Thyroid gland (tissue), 4 donors: ENCODE results near the gene MYO5C.

Source experiments
- CTCF ChIP-seq, 6 experiments: fragments of 200-600 bp in 3 of 6; fragments of 450-650 bp in 3 of 6; sonication (generic) in 3 of 6; IDR thresholded peaks; one replicate each; pipeline ENCODE4 v1.5.1; 2016 to 2019; ENCODE audit warnings: antibody characterized with exemption in 6 of 6, mild to moderate bottlenecking in 2 of 6, inconsistent platforms in 1 of 6, moderate library complexity in 1 of 6
- POLR2A ChIP-seq, 2 donors: fragments of 450-650 bp; IDR thresholded peaks; one replicate each; pipeline ENCODE4 v1.6.1; 2017; ENCODE audit warnings: antibody characterized with exemption in 2 of 2, mild to moderate bottlenecking in 2 of 2, moderate library complexity in 1 of 2

GRCh38 chr15:52213206-52213605, 82.4 kb downstream of the MYO5C start:
- TF ChIP-seq CTCF (IDR thresholded peaks at IDR 0.05) (no peak), POLR2A (IDR thresholded peaks at IDR 0.05) (no peak)
